NCI-H2107 treated with DMSO at 0.1 percent for 48 hours (cell line): ENCODE measurements around the gene SLC29A2.

Experiments used
- DNase-seq: peaks from one replicate; lab custom pipeline; 2025; ENCODE audit not compliant: unreplicated experiment; lab: John Stamatoyannopoulos, UW

SLC29A2 gene

DNA sequence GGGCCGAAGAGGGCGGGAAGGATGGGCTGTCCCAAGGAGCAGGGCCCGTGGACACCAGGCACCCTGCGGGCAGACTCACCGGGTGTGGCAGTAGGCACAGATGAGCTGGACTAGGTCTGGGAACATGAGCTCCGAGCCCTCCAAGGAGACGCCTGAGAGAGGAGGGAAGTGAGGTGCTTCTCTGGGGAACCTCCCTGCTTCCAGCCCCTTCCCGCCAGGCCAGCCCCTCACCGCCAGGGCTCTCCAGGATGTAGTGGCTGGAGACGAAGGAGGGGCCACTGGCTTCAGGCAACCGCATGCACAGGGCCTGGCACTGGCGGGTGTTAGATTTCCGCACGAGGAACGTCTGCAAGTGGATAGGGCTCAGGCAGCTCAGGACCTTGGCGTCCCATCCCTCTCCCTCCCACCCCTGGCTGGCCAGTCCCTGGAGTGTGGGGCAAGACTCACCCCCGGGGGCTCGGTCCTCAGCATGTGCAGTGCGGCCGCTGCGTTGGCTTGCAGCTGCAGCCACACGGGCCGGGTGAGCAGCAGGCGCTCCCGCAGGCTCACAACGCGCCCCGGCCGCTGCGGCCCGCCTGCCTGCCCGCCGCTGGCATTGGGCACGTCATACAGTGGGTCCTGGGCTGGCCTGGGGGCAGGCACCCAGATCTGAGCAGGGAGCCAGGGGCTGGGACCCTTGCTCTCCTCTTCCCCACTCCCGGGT is 35.9 kb downstream of the SLC29A2 start:
- DNase-seq, result no peak

DNA sequence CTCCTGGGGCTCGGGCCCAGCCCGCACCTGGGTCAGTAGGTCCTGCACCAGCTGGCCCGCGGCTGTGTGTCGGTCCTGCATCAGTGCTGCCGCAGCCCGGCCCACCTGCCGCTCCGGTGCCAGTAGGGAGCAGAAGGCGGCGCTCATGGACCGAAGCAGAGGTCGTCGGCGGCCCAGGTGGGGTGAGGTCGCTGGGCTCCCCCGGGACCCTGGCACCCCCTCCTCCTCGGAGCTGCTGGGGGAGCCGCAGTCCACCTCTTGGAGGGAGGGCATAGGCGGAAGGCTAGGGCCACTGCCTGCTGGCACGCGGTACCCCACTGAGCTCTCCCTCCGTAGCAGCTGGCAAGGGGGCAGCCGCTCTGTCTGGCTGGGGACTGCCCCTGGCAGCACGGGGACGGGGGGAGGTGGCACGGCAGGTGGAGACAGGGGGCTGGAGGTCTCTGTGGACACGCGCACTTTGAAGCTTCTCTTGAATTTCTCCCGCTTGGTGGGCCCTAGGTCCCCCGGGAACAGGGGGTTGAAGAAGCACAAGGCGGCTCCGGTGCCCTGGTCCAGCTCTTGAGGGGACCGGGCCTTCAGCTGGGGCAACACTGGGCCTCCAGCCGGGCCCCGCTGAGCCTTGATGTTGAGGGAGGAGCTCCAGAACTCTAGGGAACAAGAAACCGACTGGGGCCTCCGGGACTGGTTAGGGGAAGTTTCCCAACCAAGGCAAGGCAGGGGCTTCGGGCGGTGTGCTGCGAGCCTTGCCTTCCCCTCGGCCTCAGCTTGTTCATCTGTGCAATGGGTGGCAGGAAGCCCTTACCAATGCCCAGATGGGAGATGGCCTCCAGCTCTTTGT is 36.7 kb downstream of the SLC29A2 start:
- DNase-seq, result no peak

DNA sequence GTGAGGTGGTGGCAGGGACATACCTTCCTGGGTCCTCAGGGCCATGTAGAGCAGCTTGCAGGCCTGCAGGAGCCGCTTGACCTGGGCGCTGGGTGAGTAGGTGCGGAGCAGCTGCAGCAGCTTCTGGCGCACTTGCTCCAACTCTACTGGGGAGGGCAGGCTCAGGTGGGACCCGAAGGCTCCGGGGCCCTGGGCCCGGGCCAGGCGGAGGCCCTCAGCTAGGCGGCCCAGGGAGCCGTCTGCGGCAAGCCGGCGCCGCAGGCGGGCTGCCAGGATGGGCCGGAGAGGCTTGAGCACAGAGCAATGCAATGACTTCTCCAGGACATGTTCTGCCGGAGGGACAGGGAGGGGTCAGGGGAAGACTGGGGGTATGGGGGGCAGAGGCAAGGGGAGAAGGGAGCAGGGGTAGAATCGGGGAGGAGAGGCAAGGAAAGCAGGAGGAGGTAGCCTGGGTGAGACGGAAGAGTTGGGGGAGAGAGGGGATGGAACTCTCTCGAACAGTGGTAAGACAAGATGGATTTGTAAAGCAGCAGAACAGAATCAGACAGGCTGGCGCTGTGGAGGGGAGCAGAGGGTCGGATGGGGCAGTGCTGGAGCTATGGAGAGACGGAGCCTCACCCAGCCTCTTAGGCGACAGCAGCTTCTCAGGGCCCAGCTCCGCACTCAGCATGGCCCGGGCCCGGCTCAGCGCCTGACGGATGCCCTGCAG is 37.5 kb downstream of the SLC29A2 start:
- DNase-seq, result no peak

DNA sequence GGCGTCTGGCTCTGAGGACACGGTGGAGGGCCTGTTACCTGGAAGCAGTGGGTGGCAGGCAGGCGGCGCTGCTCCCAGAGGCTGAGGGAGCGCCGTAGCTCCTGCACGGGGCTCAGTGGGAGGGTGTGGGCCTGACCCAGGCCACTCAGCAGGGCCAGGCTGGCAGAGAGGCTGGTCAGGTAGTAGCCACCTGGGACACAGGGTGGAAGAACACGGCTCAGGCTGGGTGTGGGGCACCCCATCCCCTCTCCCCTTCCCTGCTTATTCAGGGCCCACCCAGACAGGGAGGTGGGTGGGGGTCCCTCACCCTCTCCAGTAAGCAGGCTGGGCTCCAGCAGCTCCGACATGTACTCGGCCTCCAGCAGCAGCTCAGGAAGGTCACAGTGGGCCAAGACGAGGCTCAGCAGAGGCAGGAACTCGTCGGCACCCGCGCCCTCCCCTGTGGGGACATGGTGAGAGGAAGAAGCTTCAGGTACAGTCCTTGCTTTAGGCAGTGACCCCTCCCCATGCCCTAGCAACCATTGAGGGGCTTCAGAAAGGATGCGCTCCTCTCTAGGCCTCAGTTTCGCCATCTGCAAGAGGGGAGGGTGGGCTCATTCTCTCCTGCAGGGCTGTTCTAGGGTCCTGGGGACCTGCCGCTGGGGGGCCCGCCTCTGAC is 38.2 kb downstream of the SLC29A2 start:
- DNase-seq, result no peak

DNA sequence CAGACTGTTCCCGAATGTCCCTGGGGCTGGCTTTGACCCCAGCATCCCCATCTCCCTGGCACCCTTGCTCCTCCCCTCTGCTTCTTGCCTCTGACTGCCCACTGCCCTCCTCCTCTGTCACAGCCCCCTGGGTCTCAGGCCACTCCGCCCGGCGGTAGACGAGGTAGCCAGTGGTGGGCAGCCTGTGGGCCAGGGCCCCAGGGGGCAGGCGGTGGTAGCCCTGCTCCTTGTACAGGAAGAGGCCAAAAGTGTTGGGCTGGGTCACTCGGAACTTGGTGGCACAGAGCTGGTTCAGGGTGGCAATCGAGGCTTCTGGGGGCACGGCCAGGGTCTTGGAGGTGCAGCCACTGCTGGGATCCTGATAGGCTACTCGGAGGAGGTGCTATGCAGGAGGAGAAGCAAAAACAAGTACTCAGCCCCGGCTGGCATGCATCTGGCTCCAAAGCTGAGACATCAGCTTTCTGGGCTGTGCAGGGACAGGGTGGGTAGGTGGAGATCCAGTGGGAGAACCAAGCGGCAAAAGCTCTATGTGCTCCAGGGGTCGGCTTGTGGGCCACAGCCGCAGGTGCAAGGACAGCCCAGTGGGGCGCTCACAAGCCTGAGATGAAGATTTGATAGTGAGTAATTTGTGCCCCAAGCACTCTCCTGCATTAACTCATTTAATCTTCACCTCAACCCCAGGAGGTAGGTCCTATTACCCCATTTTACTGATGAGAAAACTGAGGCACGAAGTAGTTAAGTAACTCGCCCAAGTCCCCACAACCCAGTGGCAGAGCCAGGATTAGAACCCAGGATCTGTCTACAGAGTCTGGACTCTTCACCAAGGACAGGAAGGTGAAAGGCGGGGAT is 39.0 kb downstream of the SLC29A2 start:
- DNase-seq, result no peak

DNA sequence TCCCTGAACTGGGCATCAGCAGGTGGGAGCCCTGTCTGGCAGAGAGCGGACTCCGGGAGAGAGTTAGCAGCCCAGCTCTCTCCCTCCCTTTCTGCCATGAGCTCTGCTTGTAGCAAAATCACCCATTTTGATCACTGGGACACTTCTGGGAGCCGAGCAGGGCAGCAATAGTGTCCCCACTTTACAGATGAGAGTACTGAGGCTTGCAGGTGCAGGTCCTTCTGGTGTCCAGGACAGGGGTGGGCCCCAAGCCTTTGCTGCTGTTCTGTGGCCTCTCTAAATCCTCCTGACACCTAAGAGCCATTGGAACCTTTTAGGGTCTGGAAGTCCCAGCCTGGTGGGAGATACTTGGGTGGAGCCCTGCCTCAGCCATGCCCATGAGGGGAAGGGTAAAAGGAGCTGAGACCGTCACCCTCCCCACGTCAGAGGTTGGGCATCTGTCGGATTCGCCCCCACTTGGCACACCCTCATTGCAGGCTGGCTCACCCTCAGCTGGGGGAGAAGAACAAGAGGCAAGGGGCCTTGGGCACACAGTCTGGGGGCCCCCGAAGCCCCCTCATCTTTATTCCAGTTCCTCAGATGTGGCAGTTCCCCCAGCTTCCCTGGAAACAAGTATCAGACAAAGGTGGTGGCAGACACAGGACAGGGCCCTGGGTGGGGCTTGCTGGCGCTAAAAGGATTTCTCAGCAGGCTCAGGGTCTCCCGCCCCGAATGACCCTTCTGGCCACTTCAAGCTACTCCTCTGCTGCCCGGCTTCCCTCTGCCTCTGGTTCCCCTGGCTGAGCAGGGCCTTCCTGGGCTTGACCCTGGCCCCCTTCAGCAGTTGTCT is 39.8 kb downstream of the SLC29A2 start:
- no peak for DNase-seq

DNA sequence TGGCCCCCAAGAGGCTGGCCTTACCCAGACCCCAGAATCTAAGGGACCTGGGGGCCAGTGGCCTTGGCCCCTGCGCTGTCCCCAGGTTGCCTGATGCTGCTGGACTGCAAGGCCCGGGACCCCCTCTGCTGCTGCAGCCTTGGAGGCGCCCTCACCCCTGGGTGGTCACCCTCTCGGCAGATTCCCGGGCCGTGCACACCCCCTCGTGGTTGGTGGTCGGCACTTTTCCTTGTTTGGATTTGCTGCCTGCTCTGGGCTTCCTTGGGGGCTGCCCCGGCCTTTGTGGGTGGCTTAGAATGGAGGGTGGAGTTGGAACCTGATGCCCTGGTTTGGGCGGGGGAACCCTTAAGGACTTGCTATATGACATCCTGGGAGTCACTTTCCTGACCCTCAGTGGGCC is 40.6 kb downstream of the SLC29A2 start:
- no peak for DNase-seq

DNA sequence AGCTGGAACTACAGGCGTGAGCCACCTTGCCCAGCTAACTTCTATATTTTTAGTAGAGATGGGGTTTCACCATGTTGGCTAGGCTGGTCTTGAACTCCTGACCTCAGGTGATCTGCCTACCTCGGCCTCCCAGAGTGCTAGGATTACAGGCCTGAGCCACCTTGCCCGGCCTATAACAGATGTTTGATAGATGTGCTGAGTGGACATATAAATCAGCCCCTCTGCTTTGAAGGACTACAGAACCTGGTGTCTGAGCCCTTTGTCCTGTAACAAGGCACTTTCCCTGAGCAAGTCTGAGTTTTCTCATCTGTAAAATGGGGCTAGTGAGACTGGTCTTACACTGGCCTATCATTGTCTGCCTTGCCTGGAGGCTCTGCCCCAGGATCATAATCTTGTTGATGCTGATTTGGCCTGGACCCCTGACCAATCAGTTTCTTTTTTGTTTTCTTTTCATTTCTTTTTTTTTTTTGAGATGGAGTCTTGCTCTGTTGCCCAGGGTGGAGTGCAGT is 42.3 kb downstream of the SLC29A2 start:
- no peak for DNase-seq

DNA sequence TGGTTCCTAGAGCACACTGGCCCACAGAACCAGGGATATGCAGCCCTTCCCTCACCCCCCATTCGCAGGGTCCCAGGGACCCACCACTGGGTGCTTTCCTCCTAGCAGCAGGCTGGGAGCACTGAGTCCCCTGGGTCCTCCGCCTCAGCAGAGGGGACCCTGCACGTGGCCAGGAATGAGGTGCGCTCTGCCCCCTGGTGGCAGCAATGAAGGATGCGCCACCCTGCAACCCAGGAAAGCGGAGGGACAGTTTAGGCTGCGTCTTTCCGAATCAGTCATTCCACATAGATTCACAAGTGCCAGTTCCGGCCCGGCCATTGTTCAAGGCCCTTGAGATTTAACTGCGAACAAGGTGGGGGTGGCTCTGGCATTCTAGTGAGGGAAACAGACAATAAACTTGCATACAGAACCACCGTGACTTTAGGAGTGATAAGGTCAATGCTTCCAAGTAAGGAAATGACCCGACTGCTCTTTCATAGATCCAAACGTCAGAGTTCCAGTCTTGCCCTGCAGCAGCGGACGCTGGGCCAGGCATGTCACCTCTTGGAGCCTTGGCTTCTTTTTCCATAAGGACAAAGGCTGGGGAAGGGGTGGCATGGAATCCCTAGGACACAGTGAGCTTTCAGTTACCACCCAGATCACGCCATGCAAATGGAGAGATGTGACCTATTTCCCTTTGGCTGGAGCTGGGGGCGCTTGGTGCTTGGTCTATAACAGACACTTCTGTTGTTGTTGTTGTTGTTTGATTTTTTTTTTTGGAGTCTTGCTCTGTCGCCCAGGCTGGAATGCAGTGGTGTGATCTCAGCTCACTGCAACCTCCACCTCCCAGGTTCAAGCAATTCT is 43.0 kb downstream of the SLC29A2 start:
- peak; percentile 70 for DNase-seq

DNA sequence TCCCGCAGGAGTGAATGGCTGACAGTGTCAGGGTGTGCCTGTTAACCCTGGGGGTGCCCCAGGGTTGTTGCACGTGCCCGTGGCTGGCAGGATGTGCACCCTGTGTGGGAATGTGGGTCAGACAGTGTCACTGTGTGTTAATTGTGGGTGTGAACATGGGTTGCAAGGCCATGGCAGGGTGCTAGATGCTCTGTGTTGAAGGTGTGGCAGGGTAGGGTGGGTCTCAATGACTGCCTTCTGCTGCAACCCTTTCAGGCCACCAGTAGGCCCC is 43.6 kb downstream of the SLC29A2 start:
- DNase-seq, result no peak

DNA sequence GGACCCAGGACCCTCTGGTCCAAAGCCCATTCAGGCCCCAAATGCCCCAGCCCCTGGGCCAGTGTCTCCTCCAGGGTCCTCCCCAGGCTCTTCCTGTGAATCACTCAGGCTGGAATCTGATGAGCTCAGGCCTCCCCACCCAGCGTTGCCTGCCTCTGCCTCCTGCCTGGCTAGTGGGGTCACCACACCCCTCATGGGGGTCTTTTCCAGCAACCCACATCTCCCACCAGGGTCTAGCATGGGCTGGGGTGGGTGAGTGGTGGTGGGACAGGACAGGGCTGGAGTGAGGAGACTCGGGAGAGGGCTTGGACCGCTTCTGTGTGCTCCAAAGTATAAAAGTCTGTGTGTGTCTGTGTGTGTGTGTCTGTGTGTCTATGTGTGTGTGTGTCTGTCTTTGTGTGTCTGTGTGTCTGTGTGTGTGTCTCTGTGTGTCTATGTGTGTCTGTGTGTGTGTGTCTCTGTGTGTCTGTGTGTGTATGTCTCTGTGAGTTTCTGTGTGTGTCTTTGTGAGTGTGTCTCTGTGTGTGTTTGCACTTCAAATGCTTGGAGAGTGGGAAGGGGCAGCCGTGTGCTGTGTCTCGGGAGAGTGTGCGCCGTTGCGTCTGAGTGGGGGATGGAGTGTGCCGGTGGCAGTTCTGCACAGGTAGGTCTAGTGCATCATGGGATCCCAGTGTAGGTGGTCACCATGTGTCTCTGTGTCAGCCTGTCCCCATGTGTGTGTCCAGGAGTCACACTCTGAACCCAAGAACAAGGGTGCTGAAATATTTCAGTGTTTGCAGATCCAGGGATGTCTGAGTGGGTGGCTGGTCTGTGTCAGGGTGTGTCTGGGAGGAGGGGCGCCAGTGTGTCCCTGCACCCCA is 44.2 kb downstream of the SLC29A2 start:
- no peak for DNase-seq

DNA sequence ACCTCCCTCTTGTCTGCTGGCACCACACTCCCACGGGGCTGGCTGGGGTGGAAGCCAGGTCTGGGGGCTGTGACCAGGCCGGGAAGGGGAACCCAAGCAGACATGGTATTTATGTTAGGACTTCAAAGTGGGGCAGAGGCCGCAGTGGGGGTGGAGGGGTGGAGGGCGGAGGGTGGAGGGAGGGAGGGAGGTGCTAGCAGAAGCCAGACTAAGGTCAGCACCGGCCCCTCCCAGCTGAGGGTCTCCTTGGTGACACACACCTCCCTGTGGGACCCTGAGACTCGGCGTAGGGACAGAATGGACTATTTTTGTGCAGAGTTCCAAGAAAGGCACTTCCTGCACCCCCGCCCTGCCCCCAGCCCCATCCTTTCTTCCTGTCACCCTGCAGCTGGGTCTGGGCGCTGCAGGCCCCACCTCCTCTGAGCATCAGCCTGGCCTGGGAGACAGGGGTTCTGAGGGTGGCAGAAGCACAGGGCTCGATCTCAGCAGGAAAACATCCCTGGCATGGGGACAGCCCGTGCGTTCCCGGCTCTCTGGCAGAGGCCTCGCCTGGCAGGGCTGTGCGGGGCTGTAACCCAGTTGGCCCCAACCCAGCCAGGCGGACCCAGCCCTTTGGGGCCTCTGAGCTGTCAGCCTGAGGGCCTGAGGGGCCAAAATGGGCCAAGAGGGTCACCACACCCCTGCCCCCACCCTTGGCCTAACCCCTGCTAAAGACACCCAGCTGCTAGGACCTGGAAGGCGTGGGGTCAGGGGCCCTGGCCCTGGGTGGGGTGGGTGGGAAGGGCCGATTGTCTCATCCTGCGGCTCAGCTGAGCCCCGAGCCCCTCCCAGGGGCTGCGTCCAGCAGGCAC is 45.1 kb downstream of the SLC29A2 start:
- no peak for DNase-seq

DNA sequence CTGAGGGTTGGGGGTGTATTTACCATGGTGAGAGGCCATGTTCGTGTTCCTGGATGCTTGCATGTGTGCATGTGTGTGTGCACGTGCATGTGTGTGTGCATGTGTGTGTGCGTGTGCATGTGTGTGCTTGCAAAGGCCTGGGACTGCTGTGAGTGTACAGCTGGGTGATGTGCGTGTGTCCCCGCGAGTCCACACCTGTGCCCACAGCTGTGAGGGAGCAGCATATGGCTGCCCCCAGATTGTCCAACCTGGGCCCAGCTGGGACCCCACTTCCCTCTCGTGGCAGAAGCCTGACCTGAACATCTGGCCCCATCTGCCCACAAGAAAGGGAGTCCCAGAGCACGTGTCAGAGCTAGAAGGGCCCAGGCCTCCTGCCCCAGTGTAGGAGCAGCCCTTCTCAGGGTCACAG is 46.3 kb downstream of the SLC29A2 start:
- no peak for DNase-seq

DNA sequence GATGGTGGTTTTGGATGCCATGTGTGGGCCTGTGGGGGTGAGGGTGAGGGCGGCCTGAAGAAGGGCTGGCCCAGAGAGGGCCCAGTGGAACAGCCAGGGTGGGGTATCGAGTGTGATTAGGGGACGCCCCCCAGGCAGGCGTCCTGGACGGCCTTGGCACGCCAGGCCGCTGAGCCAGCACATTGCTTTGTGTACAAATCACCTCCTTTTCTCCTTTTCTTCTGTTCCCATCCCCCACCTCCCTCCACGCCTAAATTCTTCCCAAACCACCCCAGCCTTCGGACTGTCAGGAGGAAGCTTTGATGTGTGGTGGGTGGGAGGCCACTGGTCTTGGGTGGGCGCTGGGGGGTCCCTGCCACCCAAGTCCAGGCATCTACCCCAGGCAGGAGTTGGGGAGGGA is 46.9 kb downstream of the SLC29A2 start:
- DNase-seq, result no peak

DNA sequence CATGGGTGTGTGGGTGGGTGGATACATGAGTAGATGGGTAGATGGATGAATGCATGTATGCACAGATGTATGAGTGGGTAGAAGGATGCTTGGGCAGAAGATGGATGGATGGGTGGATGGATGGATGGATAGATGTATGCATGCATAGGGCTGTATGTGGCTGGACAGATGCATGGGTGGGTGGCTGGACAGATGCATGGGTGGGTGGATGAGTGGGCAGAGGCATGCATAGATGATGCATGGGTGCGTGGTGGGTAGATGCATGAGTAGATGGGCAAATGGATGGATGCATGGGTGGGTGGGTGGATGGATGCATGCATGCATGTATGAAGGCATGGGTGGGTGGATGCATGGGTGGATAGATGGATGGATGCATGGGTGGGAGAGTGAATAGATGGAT is 47.9 kb downstream of the SLC29A2 start:
- DNase-seq, result no peak

DNA sequence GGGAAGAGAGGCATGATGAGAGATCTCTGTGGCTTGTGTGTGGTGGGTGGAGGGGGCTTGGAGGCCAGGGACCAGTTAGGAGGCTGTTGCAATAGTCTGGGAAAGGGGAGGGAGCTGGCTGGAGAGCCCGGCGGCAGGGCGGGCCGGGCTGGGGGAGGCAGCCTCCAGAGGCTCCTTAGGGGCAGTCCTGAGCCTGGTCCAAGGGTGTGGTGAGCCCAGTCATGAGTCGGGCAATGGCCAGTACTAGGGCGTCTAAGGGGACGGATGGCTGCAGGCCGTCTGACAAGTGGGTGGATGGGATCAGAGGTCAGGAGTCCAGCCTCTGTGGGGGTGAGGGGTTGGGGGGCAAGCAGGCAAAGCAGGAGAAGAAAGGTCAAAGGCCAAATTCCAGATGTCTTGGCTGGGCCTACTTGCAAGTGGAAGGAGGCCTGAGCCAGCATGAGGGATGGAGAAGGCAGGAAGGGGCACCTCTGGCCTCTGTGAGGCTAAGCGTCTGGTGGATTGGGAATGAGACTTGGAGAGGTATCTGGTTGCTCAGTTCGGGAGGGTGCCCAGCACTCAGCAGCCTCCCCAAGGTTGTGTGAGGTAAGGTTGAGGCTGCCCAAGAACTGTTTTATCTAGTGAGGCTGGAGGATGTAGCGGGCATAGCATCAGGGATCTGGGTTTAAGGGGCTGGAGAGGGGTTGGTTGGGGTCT is 48.7 kb downstream of the SLC29A2 start:
- DNase-seq, result no peak
